ENCODE measurements around the gene NKX2-8.
"Not testable (repeated sequence)": the region's sequence is repeated elsewhere in the genome, so short reads cannot be mapped to it uniquely, and the experiment has no call there.

The NKX2-8 gene

DNA sequence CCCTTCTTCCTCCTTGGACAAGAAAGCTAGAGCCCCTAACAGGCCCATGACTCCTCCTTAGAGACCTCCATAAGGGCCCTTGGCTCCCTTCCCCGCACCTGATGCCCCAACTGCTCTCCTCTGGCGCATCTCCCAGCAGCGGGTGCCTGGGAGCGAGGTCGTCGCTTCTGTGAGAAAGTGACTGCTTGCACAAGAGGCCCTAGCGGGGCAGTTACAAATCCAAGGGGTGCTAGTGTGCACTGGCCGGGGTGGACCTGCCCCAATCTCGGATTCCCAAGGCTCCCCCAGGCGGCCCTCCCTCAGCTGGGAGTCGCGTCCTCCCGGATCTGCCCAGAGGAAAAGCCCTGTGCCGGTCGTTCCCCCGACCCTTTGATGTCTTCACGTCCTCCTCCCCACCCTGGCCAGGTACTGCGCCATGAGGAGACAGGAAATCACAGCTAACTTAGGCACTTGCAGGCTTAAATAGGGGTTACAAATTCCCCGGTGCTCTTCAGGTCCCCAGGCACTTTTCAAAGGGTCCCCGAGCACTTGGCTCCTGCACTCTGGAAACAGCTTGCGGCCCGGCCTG is 2.8 kb downstream of the NKX2-8 start:
- no peak for DNase-seq

DNA sequence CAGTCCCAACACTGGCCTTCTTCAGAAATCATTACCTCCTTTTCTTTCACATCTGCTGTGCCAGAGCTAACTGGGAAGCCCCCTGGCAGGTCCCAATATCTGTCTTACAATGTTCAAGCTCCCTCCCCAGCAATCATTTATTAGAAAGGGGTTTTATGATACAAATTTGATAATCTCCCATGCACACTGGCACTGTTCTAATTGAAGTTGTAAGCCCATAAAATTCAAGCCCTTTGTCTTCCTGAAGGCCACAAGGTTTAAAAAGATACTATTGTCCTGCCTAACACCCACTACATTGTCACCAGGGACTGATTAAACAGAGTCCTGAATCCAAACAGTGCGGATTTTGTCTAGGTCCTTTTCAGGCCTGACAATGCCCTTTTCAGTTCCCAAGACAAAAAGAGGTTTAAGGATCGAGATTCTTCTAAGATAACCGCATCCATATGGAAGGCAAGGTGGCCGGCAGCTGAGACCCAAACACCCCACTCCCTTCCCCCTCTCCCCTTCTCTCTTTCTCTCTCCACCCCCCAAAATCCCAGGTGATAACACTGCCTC is 3.3 kb downstream of the NKX2-8 start:
- DNase-seq, result no peak

DNA sequence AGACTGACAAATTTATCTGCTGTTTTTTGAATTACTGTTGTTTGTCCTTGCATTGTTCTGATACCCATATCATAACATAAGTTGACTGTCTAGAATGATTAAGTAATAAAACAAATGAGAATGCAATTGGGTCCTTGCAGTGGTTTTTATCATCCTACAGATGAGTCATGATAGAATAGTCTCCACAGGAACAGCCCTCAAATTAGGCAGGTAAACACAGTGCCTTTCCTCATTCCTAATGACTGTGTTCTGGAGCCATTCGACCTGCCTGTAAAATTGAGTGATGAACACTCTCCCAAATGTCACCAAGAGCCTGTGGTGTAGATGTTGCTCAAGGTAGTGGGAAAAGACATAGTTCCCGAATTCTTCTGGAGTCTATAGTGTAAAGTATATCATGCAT is 12.3 kb downstream of the NKX2-8 start:
- DNase-seq, result peak in 1 of 2 experiments; percentile 32

DNA sequence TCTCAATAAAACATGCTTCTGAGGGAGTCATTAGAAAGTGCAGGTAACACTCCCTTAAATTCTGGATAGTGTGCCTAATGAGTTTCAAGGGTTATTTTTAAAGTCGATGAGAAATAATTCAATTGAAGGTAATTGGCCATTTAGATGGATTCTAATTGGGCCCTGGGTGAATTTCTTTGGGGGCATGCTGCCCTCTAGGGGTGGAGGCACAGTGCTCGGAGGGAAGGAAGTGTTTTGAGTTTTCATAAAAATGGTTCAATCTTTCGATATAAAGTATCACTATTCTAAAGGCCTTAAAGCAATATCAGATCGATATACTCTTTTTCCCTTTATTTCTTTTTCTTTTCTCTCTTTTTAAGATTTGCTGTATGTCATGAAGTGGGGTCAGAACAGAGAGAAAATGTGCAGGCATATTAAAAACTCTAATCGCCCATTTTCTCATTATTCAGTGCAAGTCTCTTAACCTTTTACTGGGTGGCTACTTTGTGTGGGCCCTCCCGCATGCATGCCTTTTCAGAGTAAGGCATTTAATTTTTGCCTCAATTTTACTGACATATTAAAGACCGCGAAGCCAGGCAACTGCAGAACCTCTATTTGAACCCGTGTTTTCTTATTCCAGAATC is 25.5 kb downstream of the NKX2-8 start:
- peak; percentile 46 to 59 for DNase-seq

DNA sequence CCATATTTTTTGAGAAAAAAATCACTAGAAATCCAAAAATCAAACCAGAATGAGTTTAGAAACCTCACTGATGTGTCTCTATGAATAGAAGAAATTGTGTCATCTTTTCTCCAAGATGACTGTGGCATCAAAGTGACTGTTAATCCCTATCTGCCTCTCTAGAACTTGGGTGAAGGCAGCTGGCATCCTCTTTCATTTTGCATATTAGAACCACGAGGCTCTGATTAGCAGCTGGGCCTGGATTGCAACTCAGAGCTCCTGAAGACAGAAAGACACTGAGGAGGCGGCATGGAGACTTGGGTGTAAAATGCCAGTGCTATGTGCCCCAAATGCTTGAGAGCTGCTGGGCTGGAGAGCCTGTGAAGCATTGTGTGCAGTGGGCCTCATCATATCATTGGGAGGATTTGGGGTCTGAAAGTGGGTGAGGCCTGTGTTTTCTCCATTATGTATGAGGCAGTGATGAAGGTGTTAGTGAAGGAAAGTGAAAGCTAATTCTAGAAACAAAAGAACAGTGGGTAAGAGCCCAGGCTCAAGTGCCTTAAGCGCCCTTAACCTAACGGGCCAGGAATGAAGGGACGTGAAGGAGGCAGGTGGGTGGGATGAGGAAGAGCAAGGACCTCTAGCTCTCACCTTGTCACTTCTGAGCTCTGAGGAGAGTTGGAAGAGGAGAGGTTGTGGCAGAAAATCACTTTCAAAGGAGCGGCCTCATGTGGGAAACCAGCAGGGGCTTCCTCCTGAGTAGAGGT is 26.2 kb downstream of the NKX2-8 start:
- DNase-seq, result no peak

DNA sequence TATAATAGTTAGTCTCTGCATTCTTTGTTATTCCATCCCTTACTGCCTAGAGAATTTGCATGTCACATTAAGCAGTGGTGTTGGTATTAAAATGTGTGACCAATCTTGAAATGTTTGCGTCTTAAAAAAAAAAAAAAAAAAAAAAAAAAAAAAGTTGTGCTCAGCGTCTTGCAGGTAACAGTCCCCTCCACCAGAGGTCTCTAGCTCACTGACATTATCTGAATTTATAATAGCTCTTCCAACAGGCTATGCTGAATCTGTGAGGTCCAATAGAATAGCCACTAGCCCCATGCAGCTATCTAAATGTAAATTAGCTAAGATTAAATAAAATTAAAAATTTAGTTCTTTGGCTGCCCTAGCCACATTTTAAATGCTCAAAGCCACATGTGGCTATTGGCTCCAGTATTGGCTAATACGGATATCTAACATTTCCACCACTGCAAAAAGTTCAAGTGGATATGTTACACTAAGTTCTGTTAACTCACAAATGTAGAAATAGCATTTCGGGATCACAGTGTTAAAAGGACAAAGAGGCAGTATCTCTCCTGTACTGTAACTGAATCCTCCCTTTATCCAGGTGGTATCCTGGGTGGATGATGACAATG is 28.7 kb downstream of the NKX2-8 start:
- DNase-seq, result peak; percentile 18 to 62

DNA sequence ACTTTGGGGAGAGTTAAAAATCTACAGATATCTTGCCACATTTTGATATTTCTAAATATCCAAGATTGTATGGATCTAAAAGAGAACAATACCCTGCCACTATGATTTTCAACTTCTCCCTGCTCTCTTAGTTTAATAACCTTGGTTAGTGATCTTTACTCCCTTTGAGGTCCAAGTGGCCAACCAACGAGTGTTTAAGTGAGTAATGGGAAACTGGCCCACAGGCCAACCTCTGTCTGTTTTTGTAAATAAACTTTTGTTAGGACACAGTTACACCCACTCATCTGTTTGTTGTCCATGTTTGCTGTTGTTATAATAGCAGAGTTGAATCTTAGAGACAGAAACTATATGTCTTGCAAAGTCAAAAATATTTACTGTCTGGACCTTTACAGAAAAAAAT is 31.5 kb downstream of the NKX2-8 start:
- no peak for DNase-seq

DNA sequence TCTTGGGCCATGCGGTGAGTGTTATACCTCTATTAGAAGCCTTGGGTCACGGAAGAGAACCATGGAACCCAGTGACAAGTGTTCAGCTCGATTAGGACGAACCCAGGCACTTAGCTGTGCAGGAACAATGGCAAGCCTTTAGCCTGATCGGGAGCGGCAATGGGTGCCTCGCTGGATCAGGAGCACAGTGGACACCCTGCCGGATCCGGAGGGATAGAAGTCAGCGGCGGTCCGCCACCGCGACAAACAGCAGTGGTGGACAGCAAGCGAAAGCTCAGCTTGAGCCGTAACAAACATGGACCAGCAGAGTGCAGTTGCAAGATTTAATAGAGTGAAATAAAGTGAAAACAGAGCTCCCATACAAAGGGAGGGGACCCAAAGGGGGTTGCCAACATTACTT is 38.1 kb downstream of the NKX2-8 start:
- DNase-seq, result not testable (repeated sequence)

DNA sequence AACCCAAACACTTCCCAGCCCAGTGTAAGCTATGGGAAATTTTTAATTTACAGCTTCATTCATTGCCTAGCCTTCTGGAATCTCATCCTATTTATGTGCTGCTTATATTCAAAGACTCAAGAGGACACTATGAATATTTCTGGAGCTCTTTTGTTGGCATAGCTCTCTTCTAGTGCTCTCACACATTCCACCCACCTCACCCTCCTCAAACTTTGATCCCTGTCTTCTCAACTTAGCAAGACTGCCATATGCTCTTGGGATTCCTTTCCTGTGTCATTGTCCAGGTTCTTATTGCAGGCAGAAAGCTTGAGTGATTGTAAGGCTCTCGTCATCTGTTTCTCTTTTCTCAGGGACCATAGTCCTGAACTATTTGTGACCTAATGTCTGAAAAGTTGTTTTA is 44.4 kb downstream of the NKX2-8 start:
- DNase-seq, result no peak
